Tibial artery (tissue), 4 donors: ENCODE results near the gene TRAF3.

ENCODE experiments used
- DNase-seq, 2 donors: peaks; one replicate each; pipeline ENCODE4 v3.0.0-alpha.2; 2019
- H3K27ac ChIP-seq, 2 donors: fragments of 200-600 bp; sonication (generic) in 1 of 2; 1 replicate in 1 of 2; 2 replicates in 1 of 2; pipeline ENCODE4 v1.5.1; 2018 to 2019; ENCODE audit warnings: mild to moderate bottlenecking in 1 of 2
- H3K27me3 ChIP-seq, 2 donors: fragments of 200-600 bp; sonication (generic) in 1 of 2; one replicate each; pipeline versions ENCODE4 v1.5.1 to v1.6.0; 2016 to 2019
- H3K36me3 ChIP-seq, 3 donors: fragments of 200-600 bp; sonication (generic) in 2 of 3; one replicate each; pipeline ENCODE4 v1.5.1; 2016 to 2019; ENCODE audit warnings: mild to moderate bottlenecking in 2 of 3
- H3K4me1 ChIP-seq, 4 donors: fragments of 200-600 bp; sonication (generic) in 2 of 4; 1 replicate in 3 of 4; 2 replicates in 1 of 4; pipeline ENCODE4 v1.5.1; 2016 to 2019
- H3K4me3 ChIP-seq, 2 donors: fragments of 200-600 bp; sonication (generic) in 1 of 2; 1 replicate in 1 of 2; 2 replicates in 1 of 2; pipeline ENCODE4 v1.5.1; 2018 to 2019; ENCODE audit warnings: mild to moderate bottlenecking in 2 of 2
- H3K9me3 ChIP-seq, 3 donors: fragments of 200-600 bp; sonication (generic) in 1 of 3; one replicate each; pipeline ENCODE4 v1.5.1; 2016 to 2019
- CTCF ChIP-seq, 2 experiments: fragments of 200-600 bp in 1 of 2; fragments of 450-650 bp in 1 of 2; IDR thresholded peaks; one replicate each; pipeline ENCODE4 v1.5.1; 2017 to 2019; ENCODE audit warnings: antibody characterized with exemption in 2 of 2, mild to moderate bottlenecking in 1 of 2, moderate library complexity in 1 of 2
- intact Hi-C: fragments of 100-400 bp; cut with DNase I; formaldehyde crosslinking; loops from one replicate; pipeline ENCODE4 v1.15.0; 2023; ENCODE audit warnings: low total_unique reads

The TRAF3 gene

GRCh38 chr14:102737402-102738372, 39.6 kb upstream of the TRAF3 start:
- no peak for TF ChIP-seq CTCF (IDR thresholded peaks at IDR 0.05)
- Histone ChIP-seq H3K4me3 (no peak overlapping the region), H3K9me3 (peaks cover 0 to 21% (median 13%) of the 10 kb centered on the region in 3 donors), H3K36me3 (peaks cover 0 to 28% (median 6%) of the 10 kb centered on the region in 3 donors), H3K4me1 (no peaks in the 10 kb centered on the region), H3K27ac (no peak overlapping the region), H3K27me3 (no peaks in the 10 kb centered on the region)
- intact Hi-C loops: no loop called here
- DNase-seq: peak in 1 of 2 donors; percentile 49

- Histone ChIP-seq H3K9me3 (peaks cover 0 to 21% (median 13%) of the 10 kb centered on the region in 3 donors), H3K4me1 (no peaks in the 10 kb centered on the region), H3K27ac (no peak overlapping the region), H3K27me3 (no peaks in the 10 kb centered on the region), H3K36me3 (peaks cover 0 to 19% (median 6%) of the 10 kb centered on the region in 3 donors), H3K4me3 (no peak overlapping the region)
- intact Hi-C loops: no loop called here
- DNase-seq: peak in 1 of 2 donors; percentile 58
- TF ChIP-seq CTCF (IDR thresholded peaks at IDR 0.05): no peak
Observed at GRCh38 chr14:102738373-102739189, 38.7 kb upstream of the TRAF3 start.

GRCh38 chr14:102739190-102739469, 38.1 kb upstream of the TRAF3 start:
- Histone ChIP-seq H3K9me3 (peaks cover 0 to 21% (median 13%) of the 10 kb centered on the region in 3 donors), H3K4me3 (no peak overlapping the region), H3K4me1 (no peaks in the 10 kb centered on the region), H3K27me3 (no peaks in the 10 kb centered on the region), H3K36me3 (peaks cover 0 to 17% (median 6%) of the 10 kb centered on the region in 3 donors), H3K27ac (no peak overlapping the region)
- DNase-seq: no peak
- intact Hi-C loops: no loop called here
- TF ChIP-seq CTCF (IDR thresholded peaks at IDR 0.05): no peak

GRCh38 chr14:102746634-102747438, 30.4 kb upstream of the TRAF3 start:
- Histone ChIP-seq H3K36me3 (peaks cover 0 to 10% (median 0%) of the 10 kb centered on the region in 3 donors), H3K9me3 (peaks cover 0 to 5% (median 4%) of the 10 kb centered on the region in 3 donors), H3K4me3 (no peak overlapping the region), H3K27ac (no peak overlapping the region), H3K27me3 (no peaks in the 10 kb centered on the region), H3K4me1 (no peaks in the 10 kb centered on the region)
- no peak for TF ChIP-seq CTCF (IDR thresholded peaks at IDR 0.05)
- DNase-seq: no peak
- intact Hi-C loops: no loop called here

GRCh38 chr14:102748806-102749205, 28.4 kb upstream of the TRAF3 start:
- intact Hi-C loops: no loop called here
- no peak for DNase-seq
- H3K9me3 ChIP-seq: no peaks in the 10 kb centered on the region
- TF ChIP-seq CTCF (IDR thresholded peaks at IDR 0.05): no peak
- H3K27ac ChIP-seq: no peak overlapping the region
- peaks cover 0 to 10% (median 0%) of the 10 kb centered on the region in 3 donors for H3K36me3 ChIP-seq
- no peaks in the 10 kb centered on the region for H3K4me1 ChIP-seq
- no peaks in the 10 kb centered on the region for H3K27me3 ChIP-seq
- H3K4me3 ChIP-seq: no peak overlapping the region
